CD4-positive, alpha-beta T cell (primary cell): ENCODE data around the gene AHCYL2. TPM values are rescaled to one million over a fixed set of nuclear protein-coding genes. Genes with fewer than 3 reads are reported as not detected.

Experiments used
- ATAC-seq: fragments of 200-7000 bp; cut with Tn5 transposase; one replicate; pipeline ENCODE4 v1.10.0; 2022; ENCODE audit warnings: mild to moderate bottlenecking; ENCODE audit not compliant: poor library complexity
- CTCF ChIA-PET: fragments of 350-600 bp; sonication (Branson Sonifier 250); formaldehyde crosslinking; loops from one replicate; lab custom pipeline; 2021; ENCODE audit warnings: antibody characterized with exemption, inconsistent platforms; lab: Charles Lee
- POLR2A ChIA-PET: fragments of 350-600 bp; sonication (Branson Sonifier 250); formaldehyde crosslinking; loops from one replicate; lab custom pipeline; 2021; ENCODE audit warnings: antibody characterized with exemption, inconsistent platforms; lab: Charles Lee
- DNase-seq, 14 experiments: peaks; one replicate each; pipeline ENCODE4 v3.0.0-alpha.2; 2013 to 2020; ENCODE audit warnings: mixed read lengths in 2 of 14
- H3K27ac ChIP-seq, 2 donors: one replicate each; pipeline versions ENCODE4 v1.5.1 to v1.7.0; 2013; ENCODE audit warnings: low read length in 2 of 2, low read depth in 1 of 2, mild to moderate bottlenecking in 1 of 2
- H3K27me3 ChIP-seq, 2 experiments: 1 replicate in 1 of 2; 2 replicates in 1 of 2; pipeline versions ENCODE4 v1.6.1 to v1.7.0; 2013; ENCODE audit warnings: low read length in 2 of 2, control low read depth in 1 of 2, mild to moderate bottlenecking in 1 of 2, moderate library complexity in 1 of 2; ENCODE audit not compliant: insufficient read depth in 2 of 2, control insufficient read depth in 1 of 2
- H3K36me3 ChIP-seq: one replicate; pipeline ENCODE4 v1.6.1; 2013; ENCODE audit warnings: low read length, control low read depth; ENCODE audit not compliant: insufficient read depth
- H3K4me1 ChIP-seq: one replicate; pipeline ENCODE4 v1.6.1; 2013; ENCODE audit warnings: low read length, control low read depth; ENCODE audit not compliant: insufficient read depth
- H3K4me3 ChIP-seq: one replicate; pipeline ENCODE4 v1.5.1; 2013; ENCODE audit warnings: mild to moderate bottlenecking, low read length, moderate library complexity
- H3K9me3 ChIP-seq, 2 experiments: 1 replicate in 1 of 2; 2 replicates in 1 of 2; pipeline versions ENCODE4 v1.6.1 to v1.7.0; 2013; ENCODE audit warnings: low read length in 2 of 2, mild to moderate bottlenecking in 2 of 2, control low read depth in 1 of 2, moderate library complexity in 1 of 2; ENCODE audit not compliant: control insufficient read depth in 1 of 2, insufficient read depth in 1 of 2
- H3K27ac Mint-ChIP-seq: one replicate; pipeline ENCODE4 v1.8.0; 2020; ENCODE audit warnings: mixed read lengths
- H3K27me3 Mint-ChIP-seq: one replicate; pipeline ENCODE4 v1.8.0; 2021; ENCODE audit warnings: mixed read lengths
- H3K36me3 Mint-ChIP-seq: one replicate; pipeline ENCODE4 v1.8.0; 2021; ENCODE audit warnings: low read depth, mixed read lengths
- H3K4me1 Mint-ChIP-seq: one replicate; pipeline ENCODE4 v1.8.0; 2021; ENCODE audit warnings: low read depth, mixed read lengths
- H3K4me3 Mint-ChIP-seq: one replicate; pipeline ENCODE4 v1.8.0; 2020; ENCODE audit warnings: mild to moderate bottlenecking, mixed read lengths
- H3K9me3 Mint-ChIP-seq: one replicate; pipeline ENCODE4 v1.8.0; 2020; ENCODE audit warnings: mixed read lengths
- intact Hi-C, 2 experiments: fragments of 100-400 bp; cut with DNase I in 1 of 2; cut with micrococcal nuclease in 1 of 2; formaldehyde crosslinking; loops; one replicate each; pipeline versions ENCODE4 v1.15.1 to v1.9.0; 2023 to 2025; cut with DNase I, micrococcal nuclease
- total RNA-seq, 174 experiments: library from RNA in 2 of 174; stranded (reverse) in 2 of 174; gene quantifications; one replicate each; pipeline ENCODE4 v1.2.3 and lab custom pipeline; 2021 to 2026
- TF ChIP-seq, protein P1 (sequence below): fragments of 200-600 bp; IDR thresholded peaks from one replicate; pipeline ENCODE4 v1.8.0; 2022; ENCODE audit warnings: antibody characterized with exemption, mild to moderate bottlenecking

The AHCYL2 gene
- total RNA-seq, 2 experiments from 2014 or later = 5.8 to 6.0 TPM

DNA sequence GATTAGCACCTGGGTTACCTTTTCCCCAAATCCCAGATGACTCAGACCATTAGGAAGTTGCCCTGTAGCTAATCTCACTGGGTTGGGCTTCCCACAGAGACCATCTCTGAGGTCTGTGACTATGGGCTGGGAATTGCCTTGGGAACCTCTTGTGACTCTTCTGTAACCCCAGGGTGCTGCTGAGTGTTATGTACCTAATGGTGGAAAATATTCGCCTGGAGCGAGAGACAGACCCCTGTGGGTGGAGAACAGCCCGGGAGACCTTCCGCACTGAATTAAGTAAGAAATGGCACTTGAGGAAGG lies 229.4 kb downstream of the AHCYL2 start:
- intact Hi-C loops = no loop called here
- no peak for DNase-seq
- Histone ChIP-seq H3K36me3 (no peaks in the 10 kb centered on the region), H3K4me1 (no peaks in the 10 kb centered on the region), H3K9me3 (peaks cover 0 to 1% of the 10 kb centered on the region in 2 experiments), H3K27me3 (no peaks in the 10 kb centered on the region), H3K27ac (no peak overlapping the region), H3K4me3 (no peak overlapping the region)
- TF ChIP-seq, protein P1, sequence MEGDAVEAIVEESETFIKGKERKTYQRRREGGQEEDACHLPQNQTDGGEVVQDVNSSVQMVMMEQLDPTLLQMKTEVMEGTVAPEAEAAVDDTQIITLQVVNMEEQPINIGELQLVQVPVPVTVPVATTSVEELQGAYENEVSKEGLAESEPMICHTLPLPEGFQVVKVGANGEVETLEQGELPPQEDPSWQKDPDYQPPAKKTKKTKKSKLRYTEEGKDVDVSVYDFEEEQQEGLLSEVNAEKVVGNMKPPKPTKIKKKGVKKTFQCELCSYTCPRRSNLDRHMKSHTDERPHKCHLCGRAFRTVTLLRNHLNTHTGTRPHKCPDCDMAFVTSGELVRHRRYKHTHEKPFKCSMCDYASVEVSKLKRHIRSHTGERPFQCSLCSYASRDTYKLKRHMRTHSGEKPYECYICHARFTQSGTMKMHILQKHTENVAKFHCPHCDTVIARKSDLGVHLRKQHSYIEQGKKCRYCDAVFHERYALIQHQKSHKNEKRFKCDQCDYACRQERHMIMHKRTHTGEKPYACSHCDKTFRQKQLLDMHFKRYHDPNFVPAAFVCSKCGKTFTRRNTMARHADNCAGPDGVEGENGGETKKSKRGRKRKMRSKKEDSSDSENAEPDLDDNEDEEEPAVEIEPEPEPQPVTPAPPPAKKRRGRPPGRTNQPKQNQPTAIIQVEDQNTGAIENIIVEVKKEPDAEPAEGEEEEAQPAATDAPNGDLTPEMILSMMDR = no peak
- H3K4me1 Mint-ChIP-seq = no peaks in the 10 kb centered on the region
- POLR2A ChIA-PET = no interaction called here
- CTCF ChIA-PET = no interaction called here
- peaks cover under 1% of the 10 kb centered on the region for H3K9me3 Mint-ChIP-seq
- no peaks in the 10 kb centered on the region for H3K27me3 Mint-ChIP-seq
- no peaks in the 10 kb centered on the region for H3K36me3 Mint-ChIP-seq
- H3K27ac Mint-ChIP-seq = no peak overlapping the region
- no peak overlapping the region for H3K4me3 Mint-ChIP-seq
- ATAC-seq = no peak

GRCh38 chr7:129456421-129456820 lies 231.6 kb downstream of the AHCYL2 start:
- H3K36me3 Mint-ChIP-seq = no peaks in the 10 kb centered on the region
- no peak overlapping the region for H3K27ac ChIP-seq
- H3K4me1 ChIP-seq = no peaks in the 10 kb centered on the region
- TF ChIP-seq, protein P1 = no peak
- intact Hi-C loops = no loop called here
- H3K4me3 ChIP-seq = no peak overlapping the region
- H3K4me3 Mint-ChIP-seq = no peak overlapping the region
- H3K27ac Mint-ChIP-seq = no peak overlapping the region
- H3K27me3 ChIP-seq = no peaks in the 10 kb centered on the region
- CTCF ChIA-PET = no interaction called here
- DNase-seq = no peak
- H3K36me3 ChIP-seq = no peaks in the 10 kb centered on the region
- POLR2A ChIA-PET = no interaction called here
- H3K4me1 Mint-ChIP-seq = no peaks in the 10 kb centered on the region
- H3K27me3 Mint-ChIP-seq = no peaks in the 10 kb centered on the region
- H3K9me3 ChIP-seq = no peaks in the 10 kb centered on the region
- ATAC-seq = no peak
- H3K9me3 Mint-ChIP-seq = no peaks in the 10 kb centered on the region

DNA sequence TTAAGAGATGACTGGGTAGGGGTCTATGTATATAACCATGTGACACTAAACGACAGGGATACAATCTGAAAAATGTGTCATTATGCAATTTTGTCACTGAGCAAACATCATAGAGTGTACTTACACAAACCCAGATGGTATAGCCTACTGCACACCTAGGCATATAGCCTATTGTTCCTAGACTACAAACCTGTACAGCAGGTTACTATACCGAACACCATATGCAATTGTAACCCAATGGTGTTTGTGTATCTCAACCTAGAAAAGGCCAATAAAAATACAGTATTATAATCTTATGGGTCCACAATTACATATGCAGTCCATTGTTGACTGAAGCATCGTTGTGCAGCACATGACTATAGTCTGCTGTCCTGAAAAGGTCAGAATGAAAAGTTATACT lies 232.3 kb downstream of the AHCYL2 start:
- ChIA-PET CTCF (interaction anchor here (0.5 kb wide), 1 partner anchor 554 kb away, joined by 4 read pairs; no protein-coding TSS in a partner anchor), POLR2A (no interaction called here)
- no peaks in the 10 kb centered on the region for H3K4me1 Mint-ChIP-seq
- TF ChIP-seq, protein P1 = no peak
- H3K9me3 Mint-ChIP-seq = no peaks in the 10 kb centered on the region
- no peak overlapping the region for H3K27ac Mint-ChIP-seq
- DNase-seq (no peak), ATAC-seq (no peak)
- no peaks in the 10 kb centered on the region for H3K27me3 ChIP-seq
- H3K4me1 ChIP-seq = no peaks in the 10 kb centered on the region
- no peaks in the 10 kb centered on the region for H3K9me3 ChIP-seq
- H3K4me3 Mint-ChIP-seq = no peak overlapping the region
- no peaks in the 10 kb centered on the region for H3K27me3 Mint-ChIP-seq
- no peak overlapping the region for H3K4me3 ChIP-seq
- intact Hi-C loops = no loop called here
- H3K36me3 Mint-ChIP-seq = no peaks in the 10 kb centered on the region
- H3K27ac ChIP-seq = no peak overlapping the region
- H3K36me3 ChIP-seq = no peaks in the 10 kb centered on the region
